ENCODE results near the gene SLC6A19. TPM values are rescaled to one million over a fixed set of nuclear protein-coding genes. Genes with fewer than 3 reads are reported as not detected.
A peak's percentile ranks its signal among the peaks of the same experiment; 100 is the strongest.

SLC6A19 gene
- total and polyA plus RNA-seq, 2 of the 13 experiments (the other 11 are each of a cell fraction or from before 2014, with no cell fraction given): 0.02 TPM; not detected in 1

GRCh38 chr5:1174122-1174936, 27.1 kb upstream of the SLC6A19 start (continued):
- TF ChIP-seq ZNF318 (CRISPR knock-in tag; IDR thresholded peaks at IDR 0.05) (no peak), ZBTB33 (CRISPR knock-in tag; IDR thresholded peaks at IDR 0.05) (0 out of 2 replicates have a peak, but pooled peaks have one; percentile 16), LCORL (IDR thresholded peaks at IDR 0.05) (no peak), LCORL (CRISPR knock-in tag; IDR thresholded peaks at IDR 0.05) (no peak), ZBTB44 (CRISPR knock-in tag; IDR thresholded peaks at IDR 0.05) (no peak), SPEN (CRISPR knock-in tag; IDR thresholded peaks at IDR 0.05; ENCODE audit: low read depth) (peak; percentile 54; the same call in 1 of the 2 replicates), ZFX (CRISPR knock-in tag; IDR thresholded peaks at IDR 0.05; ENCODE audit: low read depth) (peak; percentile 21; the same call in 1 of the 2 replicates), ZSCAN5A (CRISPR knock-in tag; IDR thresholded peaks at IDR 0.05; ENCODE audit: borderline replicate concordance) (peak; percentile 64; the same call in 1 of the 2 replicates), FOSL1 (CRISPR knock-in tag; IDR thresholded peaks at IDR 0.05; ENCODE audit: borderline replicate concordance) (peak; percentile 66; the same call in 1 of the 2 replicates), FOXK1 (CRISPR knock-in tag; IDR thresholded peaks at IDR 0.05; ENCODE audit: borderline replicate concordance, low read depth) (peak; percentile 64; the same call in 1 of the 2 replicates), NFYC (CRISPR knock-in tag; IDR thresholded peaks at IDR 0.05) (peak; percentile 26; the same call in 1 of the 2 replicates), HDAC2 (CRISPR knock-in tag; IDR thresholded peaks at IDR 0.05) (0 out of 2 replicates have a peak, but pooled peaks have one; percentile 46), MEF2D (CRISPR knock-in tag; IDR thresholded peaks at IDR 0.05) (0 out of 2 replicates have a peak, but pooled peaks have one; percentile 43)

All from HepG2 (cell line).